ENCODE results near the gene FRMD8.

DNA sequence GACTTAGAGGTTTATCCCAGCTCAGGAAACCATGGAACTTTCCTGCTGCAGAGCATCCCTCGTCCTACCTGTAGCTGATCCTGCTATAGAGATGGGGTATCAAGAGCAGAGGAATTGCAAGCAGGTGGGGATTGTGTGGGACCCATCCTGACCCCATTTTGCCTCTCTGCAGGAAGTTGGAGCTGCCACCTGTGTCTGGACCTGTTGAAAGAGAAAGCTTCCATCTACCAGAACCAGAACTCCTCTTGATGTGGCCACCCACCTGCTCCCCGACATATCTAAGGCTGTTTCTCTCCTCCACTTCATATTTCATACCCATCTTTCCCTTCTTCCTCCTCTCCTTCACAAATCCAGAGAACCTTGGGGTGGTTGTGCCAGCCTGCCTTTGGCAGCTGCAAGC, 34.9 kb upstream of the FRMD8 start:
- TF ChIP-seq POLR2A (IDR thresholded peaks at IDR 0.05; ENCODE audit: extremely low read depth, insufficient read length) (no peak), MYC (IDR thresholded peaks at IDR 0.05; ENCODE audit: low read depth, low read length) (no peak)
- TF ChIP-seq, protein P1, sequence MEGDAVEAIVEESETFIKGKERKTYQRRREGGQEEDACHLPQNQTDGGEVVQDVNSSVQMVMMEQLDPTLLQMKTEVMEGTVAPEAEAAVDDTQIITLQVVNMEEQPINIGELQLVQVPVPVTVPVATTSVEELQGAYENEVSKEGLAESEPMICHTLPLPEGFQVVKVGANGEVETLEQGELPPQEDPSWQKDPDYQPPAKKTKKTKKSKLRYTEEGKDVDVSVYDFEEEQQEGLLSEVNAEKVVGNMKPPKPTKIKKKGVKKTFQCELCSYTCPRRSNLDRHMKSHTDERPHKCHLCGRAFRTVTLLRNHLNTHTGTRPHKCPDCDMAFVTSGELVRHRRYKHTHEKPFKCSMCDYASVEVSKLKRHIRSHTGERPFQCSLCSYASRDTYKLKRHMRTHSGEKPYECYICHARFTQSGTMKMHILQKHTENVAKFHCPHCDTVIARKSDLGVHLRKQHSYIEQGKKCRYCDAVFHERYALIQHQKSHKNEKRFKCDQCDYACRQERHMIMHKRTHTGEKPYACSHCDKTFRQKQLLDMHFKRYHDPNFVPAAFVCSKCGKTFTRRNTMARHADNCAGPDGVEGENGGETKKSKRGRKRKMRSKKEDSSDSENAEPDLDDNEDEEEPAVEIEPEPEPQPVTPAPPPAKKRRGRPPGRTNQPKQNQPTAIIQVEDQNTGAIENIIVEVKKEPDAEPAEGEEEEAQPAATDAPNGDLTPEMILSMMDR (IDR thresholded peaks at IDR 0.05; ENCODE audit: low read depth, low read length) = no peak
